Left renal cortex interstitium (tissue), 4 donors: ENCODE measurements around the gene LRRC3B. TPM values are rescaled to one million over a fixed set of nuclear protein-coding genes. Genes with fewer than 3 reads are reported as not detected.
A peak's percentile ranks its signal among the peaks of the same experiment; 100 is the strongest.
"Not testable (repeated sequence)": the region's sequence is repeated elsewhere in the genome, so short reads cannot be mapped to it uniquely, and the experiment has no call there.

Experiments
- DNase-seq, 4 donors: peaks; one replicate each; pipeline ENCODE4 v3.0.0-alpha.2; 2013; ENCODE audit warnings: low read depth in 4 of 4, low spot score in 2 of 4, missing footprints in 1 of 4
- polyA plus RNA-seq, 4 donors: library from polyadenylated mRNA; unstranded; fragments of 120-200 nt; gene quantifications; one replicate each; pipeline ENCODE4 v1.2.1, GENCODE V29; 2013; ENCODE audit not compliant: insufficient read length in 4 of 4

LRRC3B gene
- polyA plus RNA-seq, result 1 to 10 TPM; 1.4 to 2.3 (median 2.0) TPM

DNA sequence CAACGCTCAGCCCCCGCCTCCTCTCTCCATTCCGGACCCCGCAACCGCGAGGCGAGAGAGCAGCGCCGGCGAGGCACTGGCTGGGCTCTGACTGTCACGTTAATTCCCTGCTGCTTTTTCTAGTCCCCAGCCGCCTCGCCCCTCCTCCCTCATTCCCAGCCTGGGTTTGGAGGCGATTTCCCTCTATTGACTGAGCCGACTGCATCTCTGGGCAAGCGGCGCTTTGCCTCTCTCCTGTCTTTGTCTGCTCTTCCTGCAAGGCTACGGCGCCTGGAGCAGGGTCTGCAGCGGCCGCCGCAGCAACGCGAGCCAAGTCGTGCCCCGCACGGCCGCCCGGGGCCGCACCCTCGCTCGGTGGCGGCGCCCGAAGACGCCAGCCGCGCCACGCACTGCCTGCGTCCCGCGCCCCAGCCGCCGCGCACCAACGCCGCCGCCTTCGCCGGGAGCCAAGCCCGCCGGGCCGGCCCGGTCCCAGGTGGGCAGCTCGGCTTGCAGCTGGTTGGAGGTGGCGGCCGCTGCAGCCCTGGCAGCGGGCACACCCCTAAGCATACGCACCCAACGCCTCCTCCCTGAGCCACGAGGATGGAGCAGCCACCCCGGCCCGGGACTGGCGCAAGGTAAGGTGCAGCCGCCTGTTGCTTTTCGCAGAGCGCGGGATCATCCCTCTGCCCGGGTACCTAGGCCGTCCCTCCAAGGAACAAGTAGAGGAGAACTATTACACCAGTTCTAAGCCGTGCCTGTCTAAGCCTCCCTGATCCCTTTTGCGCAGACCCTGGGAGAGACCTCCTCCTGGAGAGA lies at the start of gene LRRC3B:
LRRC3B (plus strand) TSS at position 152 of the 798 bp plus-strand sequence. CDS start 86,901 bp downstream, outside the sequence.
- peak in 1 of 4 donors; percentile 37 for DNase-seq

DNA sequence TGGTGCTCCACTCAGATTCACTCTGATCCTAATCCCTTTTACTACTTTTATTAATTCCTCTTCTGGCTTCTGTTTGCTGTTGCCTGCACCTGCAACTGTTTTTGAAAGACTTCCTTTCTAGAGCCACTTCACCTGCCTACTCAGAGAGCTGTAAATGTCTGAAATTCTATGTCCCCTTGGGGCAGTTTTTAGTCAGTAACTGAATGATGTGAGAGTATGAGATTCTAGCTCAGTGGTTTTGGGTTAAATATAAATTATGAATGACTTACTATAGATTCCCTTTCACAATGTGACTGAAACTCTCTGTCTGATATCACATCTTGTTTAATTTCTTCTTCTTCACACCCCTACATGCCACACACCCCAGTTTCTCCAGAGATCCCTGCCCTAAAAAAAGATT lies 47.8 kb upstream of the LRRC3B start:
- no peak for DNase-seq

DNA sequence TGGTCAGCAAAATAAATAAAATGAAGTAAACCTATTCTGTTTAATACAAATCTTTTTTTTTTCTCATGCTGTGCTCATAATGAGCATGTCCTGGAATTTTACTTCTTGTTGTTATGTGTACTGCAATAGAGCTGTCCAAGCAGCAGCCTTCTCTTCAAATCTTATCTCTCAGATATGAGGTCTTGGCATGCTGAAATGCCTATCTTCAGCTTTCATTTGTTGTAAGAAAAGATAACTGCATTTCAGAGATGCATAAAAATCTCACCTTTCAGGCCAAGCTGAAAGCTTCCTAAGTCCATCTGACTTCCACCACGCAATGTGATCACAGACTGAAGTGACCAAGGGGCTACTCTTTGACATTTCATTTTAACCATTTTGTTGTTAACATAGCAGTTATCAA lies 43.5 kb upstream of the LRRC3B start:
- DNase-seq, result no peak

DNA sequence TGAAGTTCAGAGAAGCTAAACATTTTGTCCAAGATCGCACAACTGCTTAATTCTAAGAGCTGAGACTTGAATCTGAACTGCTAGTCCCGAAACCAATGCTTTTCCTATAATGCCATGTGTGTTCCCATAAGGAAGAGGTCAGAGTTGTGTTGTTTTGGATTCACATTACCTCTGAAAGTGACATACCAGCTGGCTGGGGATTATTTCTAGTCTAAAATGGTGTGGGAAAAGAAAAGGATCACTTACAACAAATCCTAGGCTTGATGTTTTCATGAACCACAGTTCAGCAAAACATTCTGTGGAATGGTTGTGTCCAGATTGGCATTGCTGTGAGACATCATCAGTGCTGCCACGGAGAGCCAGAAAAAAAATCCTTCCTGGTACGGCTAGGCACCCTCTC lies 35.0 kb upstream of the LRRC3B start:
- DNase-seq, result no peak

DNA sequence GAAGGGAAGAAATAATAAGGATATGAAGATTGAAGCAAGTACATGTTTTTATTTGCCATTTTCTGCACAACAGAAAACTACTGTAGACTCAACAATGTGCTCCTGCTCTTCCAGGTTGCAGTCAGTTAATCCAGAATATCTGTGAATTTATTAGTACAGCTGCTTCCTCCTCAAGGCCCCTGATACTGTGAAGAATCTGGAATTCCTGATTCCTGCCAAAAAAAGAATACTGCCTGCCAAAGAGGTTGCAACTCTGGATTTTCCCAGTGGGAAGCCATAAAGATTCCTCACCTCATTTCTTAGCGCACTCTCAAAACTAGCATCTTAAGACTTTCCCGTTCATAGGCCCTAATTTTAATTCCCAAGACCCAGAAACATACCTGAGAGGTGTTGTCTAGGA lies 33.6 kb upstream of the LRRC3B start:
- no peak for DNase-seq

GRCh38 chr3:26589678-26590077 lies 32.9 kb upstream of the LRRC3B start:
- DNase-seq, result no peak

GRCh38 chr3:26590919-26591484 lies 31.6 kb upstream of the LRRC3B start:
- no peak for DNase-seq

DNA sequence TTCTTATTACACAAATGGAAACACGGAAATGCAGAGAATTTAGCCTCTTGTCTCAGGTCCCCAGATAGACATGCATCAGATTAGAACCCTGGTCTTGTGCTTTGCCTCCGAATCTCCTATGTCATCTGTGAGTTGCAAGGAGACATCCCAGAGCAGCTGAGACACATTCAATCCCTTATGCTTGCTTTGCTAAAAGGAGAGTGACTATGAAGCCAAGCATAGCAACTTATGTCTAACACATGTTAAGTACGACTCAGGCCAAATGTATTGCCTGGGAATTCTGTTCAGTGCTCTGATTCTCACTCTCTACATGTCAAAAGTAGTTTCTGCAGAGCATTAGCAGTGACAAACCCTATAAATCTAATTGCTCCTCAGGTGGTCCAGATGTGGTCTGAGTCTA lies 30.6 kb upstream of the LRRC3B start:
- no peak for DNase-seq

- DNase-seq, result no peak
Observed at GRCh38 chr3:26592451-26592850, 30.1 kb upstream of the LRRC3B start.

DNA sequence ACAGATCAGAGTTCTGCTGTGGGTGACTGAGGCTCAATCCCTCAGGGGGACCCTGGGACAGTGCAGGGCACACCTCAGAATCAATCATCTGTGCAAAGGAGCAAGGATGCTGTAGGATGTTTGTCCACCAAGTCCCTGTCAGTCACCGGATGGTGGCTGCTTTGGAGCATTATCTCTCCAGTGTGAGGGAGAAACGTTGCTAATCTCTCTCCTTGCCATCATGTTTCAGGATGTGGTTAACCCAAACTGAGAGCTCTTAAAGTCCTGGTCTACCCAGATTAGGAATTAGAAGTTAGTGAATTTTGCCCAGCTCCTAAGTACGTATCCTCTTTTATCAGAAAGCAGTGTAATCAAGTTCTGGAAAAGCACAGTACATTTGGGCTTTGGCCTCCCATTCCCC lies 26.2 kb upstream of the LRRC3B start:
- no peak for DNase-seq

- DNase-seq, result not testable (repeated sequence)
Observed at GRCh38 chr3:26603311-26603710, 19.3 kb upstream of the LRRC3B start.

DNA sequence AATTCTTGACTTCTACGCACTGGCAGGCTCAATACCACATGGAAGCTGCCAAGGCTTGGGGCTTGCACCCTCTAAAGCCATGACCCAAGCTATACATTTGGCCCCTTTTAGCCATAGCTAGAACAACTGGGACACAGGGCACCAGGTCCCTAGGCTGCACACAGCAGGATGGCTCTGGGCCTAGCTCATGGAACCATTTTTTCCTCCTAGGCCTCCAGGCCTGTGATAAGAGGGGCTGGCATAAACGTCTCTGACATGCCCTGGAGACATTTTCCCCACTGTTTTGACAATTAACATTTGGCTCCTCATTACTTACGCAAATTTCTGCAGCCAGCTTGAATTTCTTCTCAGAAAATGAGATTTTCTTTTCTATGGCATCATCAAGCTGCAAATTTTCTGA lies 18.8 kb upstream of the LRRC3B start:
- not testable (repeated sequence) for DNase-seq

DNA sequence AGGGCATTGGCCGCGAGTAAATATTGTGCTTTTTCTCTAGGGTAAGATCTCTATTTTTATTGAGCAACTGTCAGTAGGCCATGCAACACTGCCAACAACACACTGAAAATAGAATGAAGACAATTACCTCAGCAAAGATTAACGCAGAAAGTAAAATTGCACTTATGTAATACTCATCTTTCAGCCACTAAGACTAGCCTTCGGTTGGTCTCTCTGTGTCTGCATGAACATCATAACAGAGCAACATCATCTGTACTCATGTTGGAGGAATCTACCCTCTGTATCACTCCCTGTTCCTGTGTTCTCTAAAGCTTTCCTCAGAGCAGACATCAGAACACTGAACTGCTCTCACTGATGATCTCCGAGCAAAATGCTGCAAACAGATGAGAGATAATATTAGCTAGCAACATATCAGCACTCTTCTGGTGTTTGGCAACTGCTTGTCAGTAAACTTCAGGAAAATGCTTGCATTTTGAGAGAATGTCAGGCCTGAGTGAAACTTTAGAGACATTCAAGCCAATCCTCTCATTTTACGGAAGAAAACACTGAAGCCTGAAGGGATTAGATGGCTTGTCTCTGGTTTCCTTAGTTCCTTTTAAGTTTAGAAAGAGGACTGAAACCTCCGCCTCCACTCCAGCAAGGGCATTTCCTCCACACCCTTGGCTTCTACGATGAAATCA lies 8.4 kb upstream of the LRRC3B start:
- no peak for DNase-seq

DNA sequence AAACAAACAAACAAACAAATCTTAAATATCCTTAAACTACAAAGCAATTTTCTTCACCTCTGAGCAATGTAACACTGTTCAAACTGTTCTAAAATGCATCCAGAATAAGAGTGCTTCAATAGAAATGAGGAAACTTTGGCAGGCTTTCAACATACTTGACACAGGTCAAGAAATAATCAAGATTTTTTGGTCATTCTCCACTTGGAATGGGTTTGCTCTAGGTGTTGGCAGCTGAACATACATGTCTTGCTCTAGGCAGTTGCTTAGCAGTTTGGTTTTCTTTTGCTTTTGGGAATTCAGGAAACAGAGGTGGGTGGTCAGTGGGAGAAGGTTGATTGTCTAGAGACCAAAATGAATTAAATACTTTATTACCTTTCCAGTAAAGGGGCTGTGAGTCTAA lies 1.4 kb upstream of the LRRC3B start:
- no peak for DNase-seq

- DNase-seq, result no peak
Observed at GRCh38 chr3:26621906-26622620, 509 bp upstream of the LRRC3B start.

DNA sequence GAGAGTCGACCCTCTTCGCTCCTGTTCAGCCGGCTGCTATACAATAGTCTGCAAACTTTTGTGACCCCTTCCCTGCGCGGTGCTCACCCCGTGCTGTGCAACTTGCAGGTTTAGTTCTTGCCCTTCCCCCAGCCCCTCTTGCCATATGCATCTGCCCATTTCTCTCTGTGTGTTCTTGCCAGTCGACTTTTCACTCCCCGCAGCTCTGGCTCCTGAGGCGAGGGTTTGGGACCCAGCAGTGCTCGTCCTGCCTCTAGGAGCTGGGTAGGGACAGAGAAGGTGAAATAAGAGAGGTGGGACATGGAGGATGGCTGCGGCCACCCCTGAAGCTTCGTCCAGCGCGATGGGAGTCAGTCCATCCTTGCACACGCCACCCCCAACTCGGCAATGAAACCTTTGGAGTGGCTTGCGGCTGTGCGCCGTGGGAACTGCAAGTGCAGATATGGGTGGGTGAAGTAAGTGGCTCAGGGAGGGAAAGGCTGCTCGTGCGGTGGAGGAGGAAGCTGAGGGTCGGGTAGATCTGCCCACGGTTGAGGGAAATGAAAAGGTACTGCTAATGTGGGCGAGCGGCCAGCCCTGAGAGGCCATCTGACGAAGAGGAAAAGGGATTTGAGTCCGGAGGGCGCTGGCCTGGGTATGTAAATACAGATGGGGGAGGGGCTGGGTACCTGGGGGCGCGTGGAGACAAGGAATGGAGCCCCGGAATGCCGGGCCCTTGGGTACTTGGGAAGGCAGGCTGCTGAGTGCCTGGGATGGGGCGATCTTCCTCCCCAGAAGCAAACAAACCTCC lies 1.0 kb downstream of the LRRC3B start:
- no peak for DNase-seq

DNA sequence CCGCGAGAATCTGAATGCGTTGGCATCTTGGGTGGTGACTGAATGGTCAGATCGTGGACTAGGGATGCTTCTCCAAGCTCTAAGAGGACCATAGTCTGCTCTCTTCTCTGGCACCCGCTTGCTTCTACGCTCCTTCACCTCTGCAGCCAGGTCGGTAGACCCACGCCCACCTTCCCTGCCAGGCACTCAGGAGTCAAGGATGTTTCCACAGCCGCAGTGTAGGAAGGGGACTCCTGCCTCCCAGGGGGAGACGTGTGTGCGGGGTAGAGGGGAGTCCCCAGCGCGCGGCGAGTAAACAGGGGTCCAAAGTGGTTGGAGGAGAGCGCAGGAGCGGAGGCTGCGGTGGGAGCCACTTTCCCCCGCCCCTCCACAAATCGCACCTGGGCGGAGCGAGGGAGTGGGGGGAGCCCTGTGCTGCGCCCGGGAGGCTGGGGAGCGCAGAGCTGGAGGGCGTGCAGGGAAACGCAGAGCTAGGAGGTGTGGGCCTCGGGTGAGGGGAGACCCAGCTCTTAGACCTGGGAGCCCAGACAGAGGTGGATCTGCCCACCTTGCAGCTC lies 1.7 kb downstream of the LRRC3B start:
- DNase-seq, result no peak

GRCh38 chr3:26625187-26625586 lies 2.6 kb downstream of the LRRC3B start:
- DNase-seq, result no peak

GRCh38 chr3:26627080-26627479 lies 4.5 kb downstream of the LRRC3B start:
- DNase-seq, result no peak

DNA sequence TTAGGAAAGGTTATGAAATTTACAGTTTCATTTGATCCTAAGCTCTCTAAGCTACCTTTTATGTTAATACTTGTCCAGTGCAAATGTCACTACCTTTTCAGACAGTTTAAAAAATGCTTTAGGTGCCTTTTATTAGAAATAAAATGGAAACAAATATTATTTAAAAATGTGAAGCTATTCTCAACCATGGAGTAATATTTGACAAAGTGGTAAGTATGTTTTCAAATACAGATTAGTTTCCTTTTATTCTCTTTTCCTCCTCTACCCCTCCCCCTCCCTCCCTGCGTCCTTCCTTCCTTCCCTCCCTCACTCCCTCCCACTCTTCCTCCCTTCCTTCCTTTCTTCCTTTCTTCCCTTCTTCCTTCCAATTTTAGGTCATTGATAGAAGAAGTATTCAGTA lies 6.3 kb downstream of the LRRC3B start:
- no peak for DNase-seq
